Measurements from ENCODE around the gene OXCT2. TPM values are rescaled to one million over a fixed set of nuclear protein-coding genes. Genes with fewer than 3 reads are reported as not detected.

OXCT2 gene
- total RNA-seq, 2 donors from 2014 or later = 0.70 TPM; not detected in 1

- H3K9me3 ChIP-seq (ENCODE audit: control insufficient read depth, low read length, poor library complexity, severe bottlenecking) = peaks cover 4% of the 10 kb centered on the region
- H3K4me3 Mint-ChIP-seq = no peak overlapping the region
- DNase-seq (no peak), ATAC-seq (no peak)
- H3K27ac Mint-ChIP-seq = no peak overlapping the region
- H3K36me3 Mint-ChIP-seq (ENCODE audit: low read depth) = peaks cover 5% of the 10 kb centered on the region
- H3K4me1 Mint-ChIP-seq = peaks cover 6% of the 10 kb centered on the region
- H3K27me3 Mint-ChIP-seq = peaks cover 65% of the 10 kb centered on the region
Measured at GRCh38 chr1:39727932-39728317, 43.2 kb downstream of the OXCT2 start.

- DNase-seq (no peak), ATAC-seq (no peak)
- H3K36me3 Mint-ChIP-seq (ENCODE audit: low read depth) = peaks cover 5% of the 10 kb centered on the region
- peaks cover 6% of the 10 kb centered on the region for H3K4me1 Mint-ChIP-seq
- peaks cover 60% of the 10 kb centered on the region for H3K27me3 Mint-ChIP-seq
- no peak overlapping the region for H3K4me3 Mint-ChIP-seq
- H3K27ac Mint-ChIP-seq = no peak overlapping the region
- peaks cover 4% of the 10 kb centered on the region for H3K9me3 ChIP-seq (ENCODE audit: control insufficient read depth, low read length, poor library complexity, severe bottlenecking)
Measured at GRCh38 chr1:39727221-39727931, 43.8 kb downstream of the OXCT2 start.

- H3K4me1 Mint-ChIP-seq = peaks cover 6% of the 10 kb centered on the region
- peaks cover 4% of the 10 kb centered on the region for H3K9me3 ChIP-seq (ENCODE audit: control insufficient read depth, low read length, poor library complexity, severe bottlenecking)
- H3K4me3 Mint-ChIP-seq = no peak overlapping the region
- no peak overlapping the region for H3K27ac Mint-ChIP-seq
- H3K27me3 Mint-ChIP-seq = peaks cover 67% of the 10 kb centered on the region
- H3K36me3 Mint-ChIP-seq (ENCODE audit: low read depth) = peaks cover 5% of the 10 kb centered on the region
- no peak for ATAC-seq
- no peak for DNase-seq
Measured at GRCh38 chr1:39726600-39726999, 44.5 kb downstream of the OXCT2 start.

GRCh38 chr1:39722495-39722894 lies 48.7 kb downstream of the OXCT2 start:
- Mint-ChIP-seq H3K27me3 (peaks cover 52% of the 10 kb centered on the region), H3K4me1 (peaks cover 5% of the 10 kb centered on the region), H3K36me3 (ENCODE audit: low read depth) (peaks cover 6% of the 10 kb centered on the region), H3K4me3 (no peak overlapping the region), H3K27ac (no peak overlapping the region)
- ATAC-seq (no peak), DNase-seq (no peak)
- H3K9me3 ChIP-seq (ENCODE audit: control insufficient read depth, low read length, poor library complexity, severe bottlenecking) = no peaks in the 10 kb centered on the region

- Mint-ChIP-seq H3K4me1 (peaks cover 3% of the 10 kb centered on the region), H3K27me3 (peaks cover 50% of the 10 kb centered on the region), H3K36me3 (ENCODE audit: low read depth) (peaks cover 6% of the 10 kb centered on the region), H3K4me3 (no peak overlapping the region), H3K27ac (no peak overlapping the region)
- DNase-seq = no peak
- no peak for ATAC-seq
- no peaks in the 10 kb centered on the region for H3K9me3 ChIP-seq (ENCODE audit: control insufficient read depth, low read length, poor library complexity, severe bottlenecking)
Measured at GRCh38 chr1:39721664-39722063, 49.5 kb downstream of the OXCT2 start.

GRCh38 chr1:39720094-39720999 lies 50.8 kb downstream of the OXCT2 start:
- H3K9me3 ChIP-seq (ENCODE audit: control insufficient read depth, low read length, poor library complexity, severe bottlenecking) = no peaks in the 10 kb centered on the region
- DNase-seq = no peak
- Mint-ChIP-seq H3K36me3 (ENCODE audit: low read depth) (peaks cover 6% of the 10 kb centered on the region), H3K4me3 (no peak overlapping the region), H3K27ac (no peak overlapping the region), H3K27me3 (peaks cover 49% of the 10 kb centered on the region), H3K4me1 (peaks cover 3% of the 10 kb centered on the region)
- ATAC-seq = peak; percentile 82

Other genes with a start within 250 kb of the OXCT2 start
- 100 to 1,000 TPM; 292 to 332 TPM for gene PABPC4, start 194.6 kb downstream of the OXCT2 start, total RNA-seq
- under 1 TPM; 0.10 TPM for gene HEYL, start 131.7 kb downstream of the OXCT2 start, total RNA-seq
- under 1 TPM; 0.31 to 0.70 TPM for gene NT5C1A, start 99.2 kb downstream of the OXCT2 start, total RNA-seq
- 10 to 100 TPM; 23.4 to 30.3 TPM for gene HPCAL4, start 79.9 kb downstream of the OXCT2 start, total RNA-seq
- 10 to 100 TPM; 44.8 to 57.5 TPM for gene PPIE, start 32.5 kb downstream of the OXCT2 start, total RNA-seq
- 1 to 10 TPM in 1 of 2 donors, not detected in 1; 1.3 TPM for gene BMP8B, start 17.5 kb upstream of the OXCT2 start, total RNA-seq
- 1 to 10 TPM; 9.5 to 9.8 TPM for gene TRIT1, start 112.2 kb upstream of the OXCT2 start, total RNA-seq
- 1 to 10 TPM in 1 of 2 donors, under 1 TPM in 1; 0.68 to 1.2 TPM for gene MYCL, start 130.6 kb upstream of the OXCT2 start, total RNA-seq
- 1 to 10 TPM; 4.6 to 5.5 TPM for gene MFSD2A, start 183.8 kb upstream of the OXCT2 start, total RNA-seq

All from T-helper 17 cell (primary cell).